ENCODE data around the gene PTMA. TPM values are rescaled to one million over a fixed set of nuclear protein-coding genes. Genes with fewer than 3 reads are reported as not detected.

PTMA gene
- total and polyA plus RNA-seq, 2 of the 4 experiments (the other 2 are of a cell fraction): 380 to 742 TPM

- 100% methylated on average over 2 of the region's 13 CpGs; no CpG with 5 or more reads in 1 of the 2 experiments for WGBS, 2 experiments (ENCODE audit: extremely low coverage in 2 of 2, insufficient read length in 1 of 2)
- Histone ChIP-seq H3K9me1 (ENCODE audit: insufficient read depth, low read length) (no peaks in the 10 kb centered on the region), H3K4me2 (ENCODE audit: low read depth, low read length) (no peak overlapping the region), H4K5ac (ENCODE audit: low read depth, low read length) (no peak overlapping the region), H2AK5ac (ENCODE audit: low read depth, low read length) (no peak overlapping the region), H2BK20ac (ENCODE audit: low read depth, low read length) (no peak overlapping the region), H3K9ac (ENCODE audit: low read depth, low read length) (no peak overlapping the region), H3K9me3 (ENCODE audit: control insufficient read depth, insufficient read depth, low read length) (no peaks in the 10 kb centered on the region), H4K91ac (ENCODE audit: insufficient read depth, low read depth, low read length) (no peak overlapping the region), H3K27ac (ENCODE audit: insufficient read depth, low read length) (no peak overlapping the region), H2BK15ac (ENCODE audit: low read depth, low read length) (no peak overlapping the region), H3K36me3 (ENCODE audit: control insufficient read depth, insufficient read depth, low read length) (no peaks in the 10 kb centered on the region), H3K14ac (replicated peaks; ENCODE audit: low read depth, low read length) (no peak overlapping the region), H4K8ac (ENCODE audit: low read depth in 2 of 2, low read length in 2 of 2) (no peak overlapping the region), H2AFZ (replicated peaks; ENCODE audit: low read length, poor library complexity) (no peak overlapping the region), H3K56ac (ENCODE audit: extremely low read depth, insufficient read depth, low read length) (no peak overlapping the region), H2BK5ac (ENCODE audit: low read depth, low read length, poor library complexity, severe bottlenecking) (no peak overlapping the region), H3K27me3 (ENCODE audit: control insufficient read depth, insufficient read depth, low read length) (no peaks in the 10 kb centered on the region), H3K4me3 (ENCODE audit: insufficient read depth, low read depth, low read length) (no peak overlapping the region), H3K79me1 (ENCODE audit: low read depth in 1 of 2, low read length in 2 of 2) (no peaks in the 10 kb centered on the region), H3K23ac (ENCODE audit: low read depth, low read length) (no peak overlapping the region), H4K20me1 (ENCODE audit: insufficient read depth, low read length) (no peaks in the 10 kb centered on the region), H3K4me1 (ENCODE audit: control insufficient read depth, insufficient read depth, low read length) (peaks cover 5% of the 10 kb centered on the region; the same call in 1 of the 2 replicates), H2BK120ac (ENCODE audit: low read depth, low read length) (no peak overlapping the region), H3K4ac (ENCODE audit: low read depth, low read length) (no peak overlapping the region), H2AK9ac (replicated peaks; ENCODE audit: low read depth, low read length, poor library complexity) (no peak overlapping the region), H3K18ac (ENCODE audit: low read depth, low read length) (no peak overlapping the region)
- TF ChIP-seq CTCF (conservative IDR thresholded peaks at IDR 0.05; ENCODE audit: low read depth, low read length) (no peak), NFE2L2 (IDR thresholded peaks at IDR 0.05; ENCODE audit: low read depth, low read length) (no peak), POLR2A (IDR thresholded peaks at IDR 0.05; ENCODE audit: low read depth, low read length) (no peak), CEBPB (IDR thresholded peaks at IDR 0.05; ENCODE audit: low read depth, low read length) (no peak), RCOR1 (IDR thresholded peaks at IDR 0.05; ENCODE audit: insufficient replicate concordance, low read length) (no peak), MAZ (IDR thresholded peaks at IDR 0.05; ENCODE audit: borderline replicate concordance, low read depth, low read length) (no peak), FOS (IDR thresholded peaks at IDR 0.05; ENCODE audit: low read depth, low read length) (no peak), RFX5 (IDR thresholded peaks at IDR 0.05; ENCODE audit: low read depth, low read length) (no peak), USF2 (IDR thresholded peaks at IDR 0.05; ENCODE audit: low read depth, low read length) (no peak)
- ATAC-seq (ENCODE audit: low read depth) (no peak), DNase-seq (no peak)
- BruUV-seq (replicated peaks): no TSS peak
- dilution Hi-C loops (cut with HindIII; ENCODE audit: low sequenced_read_pairs, unreplicated experiment) (no loop called here), intact Hi-C loops (cut with micrococcal nuclease) (no loop called here), in situ Hi-C loops (cut with MboI; ENCODE audit: low sequenced_read_pairs) (no loop called here)
- ChIA-PET CTCF (interaction anchor here (0.8 to 1.9 kb wide), 2 partner anchors 15 to 81 kb away, joined by 4 to 5 read pairs; no protein-coding TSS in a partner anchor), POLR2A (ENCODE audit: unreplicated experiment) (no interaction called here)
These were observed 15.5 kb upstream of the PTMA start for GRCh38 chr2:231692847-231693246.

Data from IMR-90 (cell line).